GM18505 (cell line): ENCODE data around the gene IGF2R.
A peak's percentile ranks its signal among the peaks of the same experiment; 100 is the strongest.

Experiments
- ATAC-seq: cut with Tn5 transposase; IDR thresholded peaks from one replicate; pipeline ENCODE4 v1.9.1; 2021; ENCODE audit not compliant: unreplicated experiment
- POLR2A ChIP-seq: IDR thresholded peaks from 4 replicates; pipeline ENCODE4 v1.6.1; 2011; ENCODE audit warnings: borderline replicate concordance; ENCODE audit not compliant: insufficient read depth, insufficient read length; ENCODE audit errors: extremely low read depth

Gene IGF2R

GRCh38 chr6:160051390-160051789 lies 82.5 kb downstream of the IGF2R start:
- no peak for ATAC-seq
- no peak for TF ChIP-seq POLR2A

- TF ChIP-seq POLR2A, result no peak
- ATAC-seq, result no peak
Measured at GRCh38 chr6:160054271-160054670, 85.4 kb downstream of the IGF2R start.

GRCh38 chr6:160054913-160055312 lies 86.0 kb downstream of the IGF2R start:
- ATAC-seq, result no peak
- TF ChIP-seq POLR2A, result no peak

GRCh38 chr6:160055378-160055777 lies 86.5 kb downstream of the IGF2R start:
- ATAC-seq, result no peak

GRCh38 chr6:160055813-160056212 lies 86.9 kb downstream of the IGF2R start:
- ATAC-seq, result no peak
- no peak for TF ChIP-seq POLR2A

More at GRCh38 chr6:160055378-160055777, 86.5 kb downstream of the IGF2R start:
- TF ChIP-seq POLR2A, result no peak

GRCh38 chr6:160057080-160057479 lies 88.2 kb downstream of the IGF2R start:
- TF ChIP-seq POLR2A, result no peak
- no peak for ATAC-seq

GRCh38 chr6:160058603-160059215 lies 89.8 kb downstream of the IGF2R start:
- no peak for TF ChIP-seq POLR2A
- ATAC-seq, result no peak

GRCh38 chr6:160060221-160060620 lies 91.3 kb downstream of the IGF2R start:
- ATAC-seq, result no peak
- no peak for TF ChIP-seq POLR2A

- no peak for TF ChIP-seq POLR2A
- ATAC-seq, result no peak
Measured at GRCh38 chr6:160060920-160061447, 92.1 kb downstream of the IGF2R start.

- ATAC-seq, result no peak
- TF ChIP-seq POLR2A, result no peak
Measured at GRCh38 chr6:160063771-160064413, 95.0 kb downstream of the IGF2R start.

GRCh38 chr6:160065200-160065599 lies 96.3 kb downstream of the IGF2R start:
- ATAC-seq, result no peak
- TF ChIP-seq POLR2A, result no peak

- TF ChIP-seq POLR2A, result no peak
Measured at GRCh38 chr6:160067564-160067963, 98.7 kb downstream of the IGF2R start.

GRCh38 chr6:160068346-160068745 lies 99.5 kb downstream of the IGF2R start:
- TF ChIP-seq POLR2A, result no peak
- ATAC-seq, result no peak

More at GRCh38 chr6:160067564-160067963, 98.7 kb downstream of the IGF2R start:
- ATAC-seq, result no peak

GRCh38 chr6:160069050-160069454 lies 100.2 kb downstream of the IGF2R start:
- peak; percentile 90 for ATAC-seq
- TF ChIP-seq POLR2A, result no peak
